Panc1 (cell line): ENCODE measurements around the gene PEG3. TPM values are rescaled to one million over a fixed set of nuclear protein-coding genes. Genes with fewer than 3 reads are reported as not detected.

ENCODE experiments used
- ATAC-seq: fragments of 200-7000 bp; cut with Tn5 transposase; 2 replicates; pipeline ENCODE4 v1.9.1; 2020; ENCODE audit warnings: mild to moderate bottlenecking, moderate library complexity
- BruUV-seq: library from RNA; stranded (reverse); fragments of 400-500 nt; replicated peaks from 2 replicates; lab custom pipeline; 2021; lab: Mats Ljungman, UMichigan
- CTCF ChIA-PET: fragments of 300-600 bp; sonication (Branson Sonifier 250); formaldehyde crosslinking; loops from one replicate; lab custom pipeline; 2022; ENCODE audit warnings: antibody characterized with exemption; lab: Charles Lee
- POLR2A ChIA-PET: fragments of 300-600 bp; sonication (Branson Sonifier 250); formaldehyde crosslinking; loops from one replicate; lab custom pipeline; 2022; ENCODE audit warnings: antibody characterized with exemption; lab: Charles Lee
- DNase-seq: peaks from one replicate; pipeline ENCODE4 v3.0.0-alpha.2; 2010; ENCODE audit warnings: low read depth, low spot score
- H3K27ac ChIP-seq: 2 replicates; pipeline ENCODE4 v1.5.1; 2011; ENCODE audit warnings: mild to moderate bottlenecking, low read length, inconsistent platforms
- H3K27me3 ChIP-seq: fragments of 200-500 bp; sonication (Bioruptor generic); 2 replicates; pipeline ENCODE4 v1.6.0; 2014; ENCODE audit warnings: low read length, inconsistent platforms; ENCODE audit not compliant: control insufficient read depth, insufficient read depth
- H3K36me3 ChIP-seq: fragments of 200-500 bp; sonication (Bioruptor generic); 2 replicates; pipeline ENCODE4 v1.5.1; 2014; ENCODE audit warnings: inconsistent platforms, mild to moderate bottlenecking, low read length, moderate library complexity; ENCODE audit not compliant: control insufficient read depth, insufficient read depth
- H3K4me1 ChIP-seq: 2 replicates; pipeline ENCODE4 v1.5.1; 2011; ENCODE audit warnings: inconsistent platforms, mild to moderate bottlenecking, low read length, moderate library complexity; ENCODE audit not compliant: control insufficient read depth, insufficient read depth
- H3K4me3 ChIP-seq, 2 experiments: 2 replicates each; pipeline ENCODE4 v1.5.1; 2011 to 2012; ENCODE audit warnings: low read depth in 2 of 2, low read length in 2 of 2, mild to moderate bottlenecking in 2 of 2, inconsistent platforms in 1 of 2, moderate library complexity in 1 of 2
- H3K9me3 ChIP-seq: fragments of 200-500 bp; sonication (Bioruptor generic); 2 replicates; pipeline ENCODE4 v1.5.1; 2014; ENCODE audit warnings: low read depth, mild to moderate bottlenecking, inconsistent platforms, low read length, moderate library complexity; ENCODE audit not compliant: control insufficient read depth, insufficient read depth
- POLR2AphosphoS5 ChIP-seq: IDR thresholded peaks from 2 replicates; pipeline ENCODE4 v1.6.1; 2012; ENCODE audit warnings: mild to moderate bottlenecking, low read depth, low read length, moderate library complexity
- SIN3A ChIP-seq: IDR thresholded peaks from 2 replicates; pipeline ENCODE4 v1.6.1; 2012; ENCODE audit warnings: low read depth, mild to moderate bottlenecking, low read length, moderate library complexity, borderline replicate concordance; ENCODE audit not compliant: insufficient read depth
- TCF7L2 ChIP-seq: IDR thresholded peaks from 2 replicates; pipeline ENCODE4 v1.6.1; 2011; ENCODE audit warnings: mild to moderate bottlenecking, low read depth, low read length, inconsistent platforms
- in situ Hi-C: cut with HindIII; loops from 2 replicates; pipeline ENCODE4 v1.10.0; 2016; ENCODE audit warnings: low sequenced_read_pairs, low pct_unique_long_range_greater_than_20kb
- intact Hi-C: fragments of 100-400 bp; cut with micrococcal nuclease; formaldehyde crosslinking; loops from one replicate; pipeline ENCODE4 v1.10.0; 2022; ENCODE audit not compliant: unreplicated experiment
- total RNA-seq: library from RNA; stranded (reverse); gene quantifications from one replicate; pipeline ENCODE4 v1.2.1, GENCODE V29; 2021; ENCODE audit not compliant: unreplicated experiment
- TF ChIP-seq, protein P1 (sequence below): fragments of 450-650 bp; IDR thresholded peaks from 2 replicates; pipeline ENCODE4 v1.5.1; 2017; ENCODE audit warnings: mild to moderate bottlenecking
- TF ChIP-seq, protein P2 (sequence below), 2 experiments: IDR thresholded peaks; 2 replicates each; pipeline ENCODE4 v1.6.1; 2011 to 2012; ENCODE audit warnings: low read depth in 2 of 2, control low read depth in 1 of 2, low read length in 1 of 2, mild to moderate bottlenecking in 1 of 2, moderate library complexity in 1 of 2; ENCODE audit not compliant: insufficient read depth in 1 of 2

Gene PEG3
- total RNA-seq, 1 experiment from 2014 or later = 0.15 TPM

DNA sequence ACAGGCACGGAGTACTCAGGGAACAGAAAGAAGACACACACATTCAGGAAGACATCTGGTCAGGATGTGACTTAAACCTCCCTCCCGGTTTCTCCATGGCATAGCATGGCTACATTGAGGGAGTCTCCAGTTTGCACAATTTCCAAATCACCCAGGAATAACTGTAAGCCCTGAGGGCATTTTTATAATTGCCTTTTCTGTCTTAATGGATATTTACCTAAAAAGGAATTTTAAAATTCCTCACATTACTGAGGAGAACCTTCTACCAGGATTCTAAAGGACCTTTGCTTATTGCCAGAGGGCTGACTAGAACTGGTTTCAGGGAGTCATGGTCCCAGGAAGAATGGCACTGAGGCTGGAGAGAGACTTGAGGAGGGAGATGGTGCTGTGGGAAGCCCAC is 21.4 kb downstream of the PEG3 start:
- ATAC-seq = no peak
- Histone ChIP-seq H3K9me3 (no peaks in the 10 kb centered on the region; the same call in 1 of the 2 replicates), H3K27ac (no peak overlapping the region), H3K36me3 (no peaks in the 10 kb centered on the region), H3K4me1 (no peaks in the 10 kb centered on the region), H3K27me3 (no peaks in the 10 kb centered on the region), H3K4me3 (no peak overlapping the region)
- intact Hi-C loops (no loop called here), in situ Hi-C loops (no loop called here)
- ChIA-PET POLR2A (no interaction called here), CTCF (no interaction called here)
- DNase-seq = no peak
- BruUV-seq = no TSS peak
- TF ChIP-seq SIN3A = no peak
- TF ChIP-seq, protein P1, sequence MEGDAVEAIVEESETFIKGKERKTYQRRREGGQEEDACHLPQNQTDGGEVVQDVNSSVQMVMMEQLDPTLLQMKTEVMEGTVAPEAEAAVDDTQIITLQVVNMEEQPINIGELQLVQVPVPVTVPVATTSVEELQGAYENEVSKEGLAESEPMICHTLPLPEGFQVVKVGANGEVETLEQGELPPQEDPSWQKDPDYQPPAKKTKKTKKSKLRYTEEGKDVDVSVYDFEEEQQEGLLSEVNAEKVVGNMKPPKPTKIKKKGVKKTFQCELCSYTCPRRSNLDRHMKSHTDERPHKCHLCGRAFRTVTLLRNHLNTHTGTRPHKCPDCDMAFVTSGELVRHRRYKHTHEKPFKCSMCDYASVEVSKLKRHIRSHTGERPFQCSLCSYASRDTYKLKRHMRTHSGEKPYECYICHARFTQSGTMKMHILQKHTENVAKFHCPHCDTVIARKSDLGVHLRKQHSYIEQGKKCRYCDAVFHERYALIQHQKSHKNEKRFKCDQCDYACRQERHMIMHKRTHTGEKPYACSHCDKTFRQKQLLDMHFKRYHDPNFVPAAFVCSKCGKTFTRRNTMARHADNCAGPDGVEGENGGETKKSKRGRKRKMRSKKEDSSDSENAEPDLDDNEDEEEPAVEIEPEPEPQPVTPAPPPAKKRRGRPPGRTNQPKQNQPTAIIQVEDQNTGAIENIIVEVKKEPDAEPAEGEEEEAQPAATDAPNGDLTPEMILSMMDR = no peak
- TF ChIP-seq POLR2AphosphoS5 = no peak
- TF ChIP-seq, protein P2, sequence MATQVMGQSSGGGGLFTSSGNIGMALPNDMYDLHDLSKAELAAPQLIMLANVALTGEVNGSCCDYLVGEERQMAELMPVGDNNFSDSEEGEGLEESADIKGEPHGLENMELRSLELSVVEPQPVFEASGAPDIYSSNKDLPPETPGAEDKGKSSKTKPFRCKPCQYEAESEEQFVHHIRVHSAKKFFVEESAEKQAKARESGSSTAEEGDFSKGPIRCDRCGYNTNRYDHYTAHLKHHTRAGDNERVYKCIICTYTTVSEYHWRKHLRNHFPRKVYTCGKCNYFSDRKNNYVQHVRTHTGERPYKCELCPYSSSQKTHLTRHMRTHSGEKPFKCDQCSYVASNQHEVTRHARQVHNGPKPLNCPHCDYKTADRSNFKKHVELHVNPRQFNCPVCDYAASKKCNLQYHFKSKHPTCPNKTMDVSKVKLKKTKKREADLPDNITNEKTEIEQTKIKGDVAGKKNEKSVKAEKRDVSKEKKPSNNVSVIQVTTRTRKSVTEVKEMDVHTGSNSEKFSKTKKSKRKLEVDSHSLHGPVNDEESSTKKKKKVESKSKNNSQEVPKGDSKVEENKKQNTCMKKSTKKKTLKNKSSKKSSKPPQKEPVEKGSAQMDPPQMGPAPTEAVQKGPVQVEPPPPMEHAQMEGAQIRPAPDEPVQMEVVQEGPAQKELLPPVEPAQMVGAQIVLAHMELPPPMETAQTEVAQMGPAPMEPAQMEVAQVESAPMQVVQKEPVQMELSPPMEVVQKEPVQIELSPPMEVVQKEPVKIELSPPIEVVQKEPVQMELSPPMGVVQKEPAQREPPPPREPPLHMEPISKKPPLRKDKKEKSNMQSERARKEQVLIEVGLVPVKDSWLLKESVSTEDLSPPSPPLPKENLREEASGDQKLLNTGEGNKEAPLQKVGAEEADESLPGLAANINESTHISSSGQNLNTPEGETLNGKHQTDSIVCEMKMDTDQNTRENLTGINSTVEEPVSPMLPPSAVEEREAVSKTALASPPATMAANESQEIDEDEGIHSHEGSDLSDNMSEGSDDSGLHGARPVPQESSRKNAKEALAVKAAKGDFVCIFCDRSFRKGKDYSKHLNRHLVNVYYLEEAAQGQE (IDR thresholded peaks at IDR 0.05; ENCODE audit: insufficient read depth in 1 of 2, low read depth in 2 of 2, low read length in 1 of 2) = no peak
- TF ChIP-seq TCF7L2 = no peak

DNA sequence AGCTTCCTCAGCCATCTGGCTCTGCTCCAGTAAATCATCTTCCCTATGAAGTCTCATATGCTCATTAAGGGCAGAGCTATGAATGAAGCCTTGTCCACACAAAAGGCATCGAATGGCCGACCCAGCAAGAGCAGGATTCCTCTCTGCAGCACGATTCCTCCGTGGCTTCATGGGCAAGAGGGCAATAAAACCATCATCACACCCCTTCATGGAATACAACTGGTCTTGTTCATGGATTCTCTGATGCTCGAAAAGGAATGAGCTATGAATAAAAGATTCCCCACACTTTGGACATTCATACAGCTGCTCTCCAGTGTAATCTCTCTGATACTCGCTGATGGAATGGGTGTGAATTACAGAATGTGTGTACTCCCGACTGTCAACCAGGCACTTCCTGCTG is 25.9 kb downstream of the PEG3 start:
- Histone ChIP-seq H3K27me3 (no peaks in the 10 kb centered on the region), H3K27ac (no peak overlapping the region), H3K4me3 (no peak overlapping the region), H3K4me1 (no peaks in the 10 kb centered on the region), H3K9me3 (no peaks in the 10 kb centered on the region), H3K36me3 (no peaks in the 10 kb centered on the region)
- intact Hi-C loops (no loop called here), in situ Hi-C loops (no loop called here)
- ChIA-PET CTCF (no interaction called here), POLR2A (no interaction called here)
- ATAC-seq (no peak), DNase-seq (no peak)
- BruUV-seq = no TSS peak
- TF ChIP-seq POLR2AphosphoS5 (no peak), TCF7L2 (no peak), SIN3A (no peak)
- TF ChIP-seq, protein P2 (IDR thresholded peaks at IDR 0.05; ENCODE audit: insufficient read depth in 1 of 2, low read depth in 2 of 2, low read length in 1 of 2) = no peak
- TF ChIP-seq, protein P1 = no peak
